Measurements from ENCODE around the gene GBA2.

Gene GBA2

GRCh38 chr9:35743880-35744518, 5.0 kb downstream of the GBA2 start:
- TF ChIP-seq REST (IDR thresholded peaks at IDR 0.05; ENCODE audit: low read depth) (no peak), TEAD4 (IDR thresholded peaks at IDR 0.05) (no peak), YY1 (IDR thresholded peaks at IDR 0.05; ENCODE audit: low read depth) (no peak), FOXM1 (IDR thresholded peaks at IDR 0.05; ENCODE audit: borderline replicate concordance, low read depth) (no peak), NFIC (IDR thresholded peaks at IDR 0.05) (no peak), CREB1 (IDR thresholded peaks at IDR 0.05; ENCODE audit: low read depth) (no peak), TCF12 (IDR thresholded peaks at IDR 0.05; ENCODE audit: low read depth) (no peak), EGR1 (IDR thresholded peaks at IDR 0.05) (no peak), USF1 (IDR thresholded peaks at IDR 0.05) (no peak)

- TF ChIP-seq CEBPB (IDR thresholded peaks at IDR 0.05) (no peak), TEAD4 (IDR thresholded peaks at IDR 0.05) (no peak), TAF1 (IDR thresholded peaks at IDR 0.05; ENCODE audit: low read depth) (no peak), REST (IDR thresholded peaks at IDR 0.05; ENCODE audit: low read depth) (no peak), EGR1 (IDR thresholded peaks at IDR 0.05) (no peak), TCF12 (IDR thresholded peaks at IDR 0.05; ENCODE audit: low read depth) (no peak), EP300 (IDR thresholded peaks at IDR 0.05; ENCODE audit: borderline replicate concordance) (no peak)
These were observed 5.6 kb downstream of the GBA2 start for GRCh38 chr9:35743452-35743851.

- TF ChIP-seq REST (IDR thresholded peaks at IDR 0.05; ENCODE audit: low read depth), result no peak
- TF ChIP-seq MAX (IDR thresholded peaks at IDR 0.05), result no peak
- no peak for TF ChIP-seq NFIC (IDR thresholded peaks at IDR 0.05)
- TF ChIP-seq YY1 (IDR thresholded peaks at IDR 0.05; ENCODE audit: low read depth), result no peak
- no peak for TF ChIP-seq RAD21 (IDR thresholded peaks at IDR 0.05; ENCODE audit: low read depth)
- no peak for TF ChIP-seq CREB1 (IDR thresholded peaks at IDR 0.05; ENCODE audit: low read depth)
- TF ChIP-seq EP300 (IDR thresholded peaks at IDR 0.05; ENCODE audit: borderline replicate concordance), result no peak
- no peak for TF ChIP-seq TAF1 (IDR thresholded peaks at IDR 0.05; ENCODE audit: low read depth)
- TF ChIP-seq EGR1 (IDR thresholded peaks at IDR 0.05), result no peak
- TF ChIP-seq TCF12 (IDR thresholded peaks at IDR 0.05; ENCODE audit: low read depth), result no peak
- TF ChIP-seq CEBPB (IDR thresholded peaks at IDR 0.05), result no peak
- no peak for TF ChIP-seq TEAD4 (IDR thresholded peaks at IDR 0.05)
- TF ChIP-seq ZBTB7A (IDR thresholded peaks at IDR 0.05; ENCODE audit: low read depth), result no peak
- TF ChIP-seq FOXM1 (IDR thresholded peaks at IDR 0.05; ENCODE audit: borderline replicate concordance, low read depth), result no peak
- TF ChIP-seq USF1 (IDR thresholded peaks at IDR 0.05), result no peak
These were observed 7.3 kb downstream of the GBA2 start for GRCh38 chr9:35741740-35742139.

- no peak for TF ChIP-seq USF1 (IDR thresholded peaks at IDR 0.05)
- no peak for TF ChIP-seq TEAD4 (IDR thresholded peaks at IDR 0.05)
- TF ChIP-seq TCF12 (IDR thresholded peaks at IDR 0.05; ENCODE audit: low read depth), result no peak
- no peak for TF ChIP-seq REST (IDR thresholded peaks at IDR 0.05; ENCODE audit: low read depth)
- no peak for TF ChIP-seq CREB1 (IDR thresholded peaks at IDR 0.05; ENCODE audit: low read depth)
- TF ChIP-seq MAX (IDR thresholded peaks at IDR 0.05), result no peak
- no peak for TF ChIP-seq EGR1 (IDR thresholded peaks at IDR 0.05)
- TF ChIP-seq RAD21 (IDR thresholded peaks at IDR 0.05; ENCODE audit: low read depth), result no peak
- TF ChIP-seq FOXM1 (IDR thresholded peaks at IDR 0.05; ENCODE audit: borderline replicate concordance, low read depth), result no peak
- no peak for TF ChIP-seq EP300 (IDR thresholded peaks at IDR 0.05; ENCODE audit: borderline replicate concordance)
- TF ChIP-seq YY1 (IDR thresholded peaks at IDR 0.05; ENCODE audit: low read depth), result no peak
- no peak for TF ChIP-seq TAF1 (IDR thresholded peaks at IDR 0.05; ENCODE audit: low read depth)
- TF ChIP-seq ZBTB7A (IDR thresholded peaks at IDR 0.05; ENCODE audit: low read depth), result no peak
- no peak for TF ChIP-seq NFIC (IDR thresholded peaks at IDR 0.05)
These were observed 8.8 kb downstream of the GBA2 start for GRCh38 chr9:35740243-35740642.
